Right kidney (tissue), 1 donor: ENCODE data around the gene SIL1.

Experiments used
- DNase-seq: peaks from one replicate; pipeline ENCODE4 v3.0.0-alpha.2; 2016

The SIL1 gene

GRCh38 chr5:138979684-138980280 lies 218.4 kb downstream of the SIL1 start:
- DNase-seq: no peak

GRCh38 chr5:138978581-138978980 lies 219.6 kb downstream of the SIL1 start:
- DNase-seq: no peak

- DNase-seq: no peak
Measured at GRCh38 chr5:138978080-138978479, 220.1 kb downstream of the SIL1 start.

GRCh38 chr5:138975098-138975847 lies 222.9 kb downstream of the SIL1 start:
- no peak for DNase-seq

- DNase-seq: peak; percentile 50
Measured at GRCh38 chr5:138974227-138975063, 223.7 kb downstream of the SIL1 start.

- DNase-seq: no peak
Measured at GRCh38 chr5:138972836-138973235, 225.3 kb downstream of the SIL1 start.

- no peak for DNase-seq
Measured at GRCh38 chr5:138972230-138972629, 225.9 kb downstream of the SIL1 start.

GRCh38 chr5:138969323-138970002 lies 228.7 kb downstream of the SIL1 start:
- no peak for DNase-seq

- DNase-seq: no peak
Measured at GRCh38 chr5:138968601-138969000, 229.6 kb downstream of the SIL1 start.

GRCh38 chr5:138967791-138968448 lies 230.2 kb downstream of the SIL1 start:
- DNase-seq: no peak

- DNase-seq: no peak
Measured at GRCh38 chr5:138966236-138966985, 231.8 kb downstream of the SIL1 start.

- DNase-seq: no peak
Measured at GRCh38 chr5:138965626-138966025, 232.5 kb downstream of the SIL1 start.

GRCh38 chr5:138964647-138965201 lies 233.4 kb downstream of the SIL1 start:
- DNase-seq: peak; percentile 65

- DNase-seq: no peak
Measured at GRCh38 chr5:138963763-138964371, 234.3 kb downstream of the SIL1 start.

GRCh38 chr5:138962614-138963370 lies 235.4 kb downstream of the SIL1 start:
- no peak for DNase-seq

GRCh38 chr5:138961729-138962128 lies 236.4 kb downstream of the SIL1 start:
- no peak for DNase-seq

GRCh38 chr5:138961221-138961620 lies 236.9 kb downstream of the SIL1 start:
- no peak for DNase-seq

GRCh38 chr5:138960145-138960692 lies 237.9 kb downstream of the SIL1 start:
- DNase-seq: no peak

GRCh38 chr5:138956801-138957200 lies 241.4 kb downstream of the SIL1 start:
- DNase-seq: no peak
